HepG2 (cell line): Measurements from ENCODE around the gene CACNA2D3. TPM values are rescaled to one million over a fixed set of nuclear protein-coding genes. Genes with fewer than 3 reads are reported as not detected.

Source experiments
- ATAC-seq: fragments of 200-7000 bp; cut with Tn5 transposase; 3 replicates; pipeline ENCODE4 v1.9.1; 2020; ENCODE audit warnings: mild to moderate bottlenecking, moderate library complexity
- BruUV-seq: library from RNA; stranded (reverse); fragments of 400-500 nt; replicated peaks from 2 replicates; lab custom pipeline; 2021; lab: Mats Ljungman, UMichigan
- CTCF ChIA-PET: fragments of 300-600 bp; formaldehyde crosslinking; extraction: SDS; loops from one replicate; lab custom pipeline; 2021; ENCODE audit warnings: low total read pairs, inconsistent platforms, low intra/inter-chr PET ratio; lab: Yijun Ruan, JAX
- POLR2A ChIA-PET: fragments of 350-600 bp; sonication (Branson Sonifier 250); formaldehyde crosslinking; loops from one replicate; lab custom pipeline; 2020; ENCODE audit warnings: antibody characterized with exemption, inconsistent platforms; lab: Yijun Ruan, JAX
- DNase-seq: peaks from one replicate; pipeline ENCODE4 v3.0.0-alpha.2; 2015; ENCODE audit warnings: low spot score
- FAIRE-seq: peaks from 3 replicates; lab custom pipeline; 2011; peaks lifted over from hg19 to GRCh38; lab: Jason Lieb, UNC
- H2AFZ ChIP-seq: one replicate; pipeline ENCODE4 v1.6.1; 2011; ENCODE audit warnings: low read length, inconsistent platforms
- H3K27ac ChIP-seq: fragments of 300-600 bp; 3 replicates; pipeline ENCODE4 v1.8.0; 2011; ENCODE audit warnings: mixed run types, mild to moderate bottlenecking, mixed read lengths, low read length, inconsistent platforms; ENCODE audit not compliant: insufficient read depth; ENCODE audit errors: extremely low read length
- H3K27me3 ChIP-seq, 2 experiments: fragments of 200-600 bp in 1 of 2; 2 replicates in 1 of 2; 3 replicates in 1 of 2; pipeline versions ENCODE4 v1.6.0 to v1.8.0; 2011; ENCODE audit warnings: low read length in 2 of 2, mild to moderate bottlenecking in 2 of 2, moderate library complexity in 2 of 2, inconsistent platforms in 1 of 2; ENCODE audit not compliant: insufficient read depth in 2 of 2, control insufficient read depth in 1 of 2
- H3K36me3 ChIP-seq, 2 experiments: fragments of 200-600 bp in 1 of 2; replicated peaks in 1 of 2; 2 replicates in 1 of 2; 3 replicates in 1 of 2; pipeline versions ENCODE4 v1.5.1 to v1.8.0; 2011; ENCODE audit warnings: low read length in 2 of 2, inconsistent platforms in 1 of 2; ENCODE audit not compliant: insufficient read depth in 2 of 2, control insufficient read depth in 1 of 2
- H3K4me1 ChIP-seq: 2 replicates; pipeline ENCODE4 v1.5.1; 2012; ENCODE audit warnings: low read length, inconsistent platforms; ENCODE audit not compliant: insufficient read depth
- H3K4me2 ChIP-seq: 2 replicates; pipeline ENCODE4 v1.6.0; 2011; ENCODE audit warnings: low read depth, low read length, inconsistent platforms
- H3K4me3 ChIP-seq, 3 experiments: fragments of 200-600 bp in 1 of 3; sonication (generic), shearing (Covaris generic) in 1 of 3; replicated peaks in 1 of 3; 2 replicates each; pipeline ENCODE4 v1.5.1; 2011 to 2016; ENCODE audit warnings: low read length in 3 of 3, inconsistent platforms in 2 of 3, low read depth in 2 of 3, mild to moderate bottlenecking in 2 of 3, control low read depth in 1 of 3, mixed read lengths in 1 of 3; ENCODE audit not compliant: insufficient read depth in 1 of 3
- H3K79me2 ChIP-seq: one replicate; pipeline ENCODE4 v1.6.1; 2011; ENCODE audit warnings: low read length, inconsistent platforms; ENCODE audit not compliant: insufficient read depth
- H3K9ac ChIP-seq: 2 replicates; pipeline ENCODE4 v1.6.0; 2011; ENCODE audit warnings: mild to moderate bottlenecking, low read depth, low read length, inconsistent platforms; ENCODE audit not compliant: insufficient read depth
- H3K9me3 ChIP-seq: 2 replicates; pipeline ENCODE4 v1.5.1; 2012; ENCODE audit warnings: mild to moderate bottlenecking, low read length
- H4K20me1 ChIP-seq: 2 replicates; pipeline ENCODE4 v1.6.0; 2011; ENCODE audit warnings: inconsistent platforms, mild to moderate bottlenecking, low read length, moderate library complexity; ENCODE audit not compliant: insufficient read depth
- HNRNPL ChIP-seq: fragments of 200-400 bp; formaldehyde crosslinking; IDR thresholded peaks from 2 replicates; pipeline ENCODE4 v1.6.1; 2017; ENCODE audit warnings: mild to moderate bottlenecking, low read depth, low read length
- KDM3A ChIP-seq: IDR thresholded peaks from 2 replicates; pipeline ENCODE4 v1.6.1; 2018; ENCODE audit warnings: low read depth, missing compliant biosample characterization
- MED13 ChIP-seq: sonication (generic); formaldehyde crosslinking; IDR thresholded peaks from 2 replicates; pipeline ENCODE4 v1.5.0; 2020; ENCODE audit warnings: missing genetic modification reagents
- SMAD1 ChIP-seq: sonication (generic); formaldehyde crosslinking; IDR thresholded peaks from 2 replicates; pipeline ENCODE4 v1.4.0; 2020; ENCODE audit warnings: missing genetic modification reagents, low read depth, mild to moderate bottlenecking, borderline replicate concordance
- ZBTB20 ChIP-seq: sonication (generic); formaldehyde crosslinking; IDR thresholded peaks from 2 replicates; pipeline ENCODE4 v1.8.1; 2023; ENCODE audit warnings: missing genetic modification reagents, low read depth, mild to moderate bottlenecking, borderline replicate concordance
- ZBTB43 ChIP-seq: sonication (generic); formaldehyde crosslinking; conservative IDR thresholded peaks from 2 replicates; pipeline ENCODE4 v1.4.0; 2020; ENCODE audit warnings: missing genetic modification reagents
- ZNF274 ChIP-seq: sonication (generic); formaldehyde crosslinking; IDR thresholded peaks from 2 replicates; pipeline ENCODE4 v1.5.1; 2020; ENCODE audit warnings: mild to moderate bottlenecking, missing genetic modification reagents
- ZNF557 ChIP-seq: sonication (generic); formaldehyde crosslinking; IDR thresholded peaks from 2 replicates; pipeline ENCODE4 v1.4.0; 2020; ENCODE audit warnings: missing genetic modification reagents
- WGBS: methylation state at CpG from one replicate; pipeline ENCODE4 v1.1.6; 2017; ENCODE audit warnings: low lambda C conversion rate; 5-methylcytosine and 5-hydroxymethylcytosine counted together
- in situ Hi-C: cut with HindIII; loops from 2 replicates; pipeline ENCODE4 v1.10.0; 2017; ENCODE audit warnings: low pct_unique_long_range_greater_than_20kb; ENCODE audit not compliant: extremely low pct_ligation_motif_present
- intact Hi-C: fragments of 100-400 bp; cut with micrococcal nuclease; formaldehyde crosslinking; loops from one replicate; pipeline ENCODE4 v1.10.0; 2022; ENCODE audit not compliant: unreplicated experiment
- polyA plus RNA-seq, 8 experiments: library from polyadenylated mRNA; depleted of rRNA in 3 of 8; stranded (reverse) in 7 of 8; unstranded in 1 of 8; fragments of >200 nt; fragmentation: Illumina TruSeq in 4 of 8; extraction: Trizol in 4 of 8; gene quantifications; 2 replicates each; pipeline versions ENCODE4 v1.2.1 to v1.2.3, GENCODE V29; 2011 to 2016; ENCODE audit warnings: low read depth in 4 of 8, missing spikeins in 1 of 8, mixed read lengths in 1 of 8; ENCODE audit not compliant: insufficient read depth in 1 of 8
- total RNA-seq, 5 experiments: library from RNA; depleted of rRNA; stranded (reverse); fragments of >200 nt; fragmentation: Illumina TruSeq; extraction: Trizol; gene quantifications; 2 replicates each; pipeline ENCODE4 v1.2.3, GENCODE V29; 2016; ENCODE audit warnings: low read depth in 1 of 5
- TF ChIP-seq, protein P1 (sequence below): sonication (generic); formaldehyde crosslinking; conservative IDR thresholded peaks from 2 replicates; pipeline ENCODE4 v1.8.0; 2022; ENCODE audit warnings: low read depth, missing genetic modification reagents
- TF ChIP-seq, protein P2 (sequence below): sonication (generic); formaldehyde crosslinking; IDR thresholded peaks from 2 replicates; pipeline ENCODE4 v1.4.0; 2020; ENCODE audit warnings: missing genetic modification reagents
- TF ChIP-seq, protein P3 (sequence below): fragments of 450-650 bp; IDR thresholded peaks from 2 replicates; pipeline ENCODE4 v1.6.1; 2017; ENCODE audit warnings: mild to moderate bottlenecking

The CACNA2D3 gene
- total and polyA plus RNA-seq, 2 of the 13 experiments (the other 11 are each of a cell fraction or from before 2014, with no cell fraction given), result not detected

GRCh38 chr3:54668236-54668635, 545.9 kb downstream of the CACNA2D3 start:
- TF ChIP-seq MED13 (CRISPR knock-in tag), result no peak
- no peak for TF ChIP-seq KDM3A
- TF ChIP-seq HNRNPL, result no peak
- TF ChIP-seq ZBTB20 (CRISPR knock-in tag), result no peak
- TF ChIP-seq, protein P1, sequence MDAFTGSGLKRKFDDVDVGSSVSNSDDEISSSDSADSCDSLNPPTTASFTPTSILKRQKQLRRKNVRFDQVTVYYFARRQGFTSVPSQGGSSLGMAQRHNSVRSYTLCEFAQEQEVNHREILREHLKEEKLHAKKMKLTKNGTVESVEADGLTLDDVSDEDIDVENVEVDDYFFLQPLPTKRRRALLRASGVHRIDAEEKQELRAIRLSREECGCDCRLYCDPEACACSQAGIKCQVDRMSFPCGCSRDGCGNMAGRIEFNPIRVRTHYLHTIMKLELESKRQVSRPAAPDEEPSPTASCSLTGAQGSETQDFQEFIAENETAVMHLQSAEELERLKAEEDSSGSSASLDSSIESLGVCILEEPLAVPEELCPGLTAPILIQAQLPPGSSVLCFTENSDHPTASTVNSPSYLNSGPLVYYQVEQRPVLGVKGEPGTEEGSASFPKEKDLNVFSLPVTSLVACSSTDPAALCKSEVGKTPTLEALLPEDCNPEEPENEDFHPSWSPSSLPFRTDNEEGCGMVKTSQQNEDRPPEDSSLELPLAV (CRISPR knock-in tag), result no peak
- TF ChIP-seq SMAD1 (CRISPR knock-in tag), result no peak
- no peak for TF ChIP-seq ZBTB43 (CRISPR knock-in tag)
- no peak for TF ChIP-seq ZNF274
- TF ChIP-seq, protein P2, sequence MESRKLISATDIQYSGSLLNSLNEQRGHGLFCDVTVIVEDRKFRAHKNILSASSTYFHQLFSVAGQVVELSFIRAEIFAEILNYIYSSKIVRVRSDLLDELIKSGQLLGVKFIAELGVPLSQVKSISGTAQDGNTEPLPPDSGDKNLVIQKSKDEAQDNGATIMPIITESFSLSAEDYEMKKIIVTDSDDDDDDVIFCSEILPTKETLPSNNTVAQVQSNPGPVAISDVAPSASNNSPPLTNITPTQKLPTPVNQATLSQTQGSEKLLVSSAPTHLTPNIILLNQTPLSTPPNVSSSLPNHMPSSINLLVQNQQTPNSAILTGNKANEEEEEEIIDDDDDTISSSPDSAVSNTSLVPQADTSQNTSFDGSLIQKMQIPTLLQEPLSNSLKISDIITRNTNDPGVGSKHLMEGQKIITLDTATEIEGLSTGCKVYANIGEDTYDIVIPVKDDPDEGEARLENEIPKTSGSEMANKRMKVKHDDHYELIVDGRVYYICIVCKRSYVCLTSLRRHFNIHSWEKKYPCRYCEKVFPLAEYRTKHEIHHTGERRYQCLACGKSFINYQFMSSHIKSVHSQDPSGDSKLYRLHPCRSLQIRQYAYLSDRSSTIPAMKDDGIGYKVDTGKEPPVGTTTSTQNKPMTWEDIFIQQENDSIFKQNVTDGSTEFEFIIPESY, result no peak
- TF ChIP-seq, protein P3, sequence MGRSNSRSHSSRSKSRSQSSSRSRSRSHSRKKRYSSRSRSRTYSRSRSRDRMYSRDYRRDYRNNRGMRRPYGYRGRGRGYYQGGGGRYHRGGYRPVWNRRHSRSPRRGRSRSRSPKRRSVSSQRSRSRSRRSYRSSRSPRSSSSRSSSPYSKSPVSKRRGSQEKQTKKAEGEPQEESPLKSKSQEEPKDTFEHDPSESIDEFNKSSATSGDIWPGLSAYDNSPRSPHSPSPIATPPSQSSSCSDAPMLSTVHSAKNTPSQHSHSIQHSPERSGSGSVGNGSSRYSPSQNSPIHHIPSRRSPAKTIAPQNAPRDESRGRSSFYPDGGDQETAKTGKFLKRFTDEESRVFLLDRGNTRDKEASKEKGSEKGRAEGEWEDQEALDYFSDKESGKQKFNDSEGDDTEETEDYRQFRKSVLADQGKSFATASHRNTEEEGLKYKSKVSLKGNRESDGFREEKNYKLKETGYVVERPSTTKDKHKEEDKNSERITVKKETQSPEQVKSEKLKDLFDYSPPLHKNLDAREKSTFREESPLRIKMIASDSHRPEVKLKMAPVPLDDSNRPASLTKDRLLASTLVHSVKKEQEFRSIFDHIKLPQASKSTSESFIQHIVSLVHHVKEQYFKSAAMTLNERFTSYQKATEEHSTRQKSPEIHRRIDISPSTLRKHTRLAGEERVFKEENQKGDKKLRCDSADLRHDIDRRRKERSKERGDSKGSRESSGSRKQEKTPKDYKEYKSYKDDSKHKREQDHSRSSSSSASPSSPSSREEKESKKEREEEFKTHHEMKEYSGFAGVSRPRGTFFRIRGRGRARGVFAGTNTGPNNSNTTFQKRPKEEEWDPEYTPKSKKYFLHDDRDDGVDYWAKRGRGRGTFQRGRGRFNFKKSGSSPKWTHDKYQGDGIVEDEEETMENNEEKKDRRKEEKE, result no peak
- TF ChIP-seq ZNF557, result no peak
- Histone ChIP-seq H3K4me1 (no peaks in the 10 kb centered on the region), H3K27ac (no peak overlapping the region), H2AFZ (no peak overlapping the region), H4K20me1 (no peaks in the 10 kb centered on the region), H3K79me2 (no peaks in the 10 kb centered on the region), H3K9ac (no peak overlapping the region), H3K9me3 (no peaks in the 10 kb centered on the region), H3K27me3 (peaks cover 0 to 9% of the 10 kb centered on the region in 2 experiments; a peak in 1 of 5 replicates), H3K4me3 (no peak overlapping the region), H3K4me2 (no peak overlapping the region), H3K36me3 (no peaks in the 10 kb centered on the region)
- no TSS peak for BruUV-seq
- DNase-seq, result no peak
- POLR2A ChIA-PET, result no interaction called here
- in situ Hi-C loops (no loop called here), intact Hi-C loops (no loop called here)
- no peak for FAIRE-seq
- CTCF ChIA-PET, result no interaction called here
- no peak for ATAC-seq
- WGBS, result 5% methylated on average over 3 of the region's 3 CpGs
